ENCODE data around the gene LRRC40.
"Not testable (repeated sequence)": the region's sequence is repeated elsewhere in the genome, so short reads cannot be mapped to it uniquely, and the experiment has no call there.

LRRC40 gene

DNA sequence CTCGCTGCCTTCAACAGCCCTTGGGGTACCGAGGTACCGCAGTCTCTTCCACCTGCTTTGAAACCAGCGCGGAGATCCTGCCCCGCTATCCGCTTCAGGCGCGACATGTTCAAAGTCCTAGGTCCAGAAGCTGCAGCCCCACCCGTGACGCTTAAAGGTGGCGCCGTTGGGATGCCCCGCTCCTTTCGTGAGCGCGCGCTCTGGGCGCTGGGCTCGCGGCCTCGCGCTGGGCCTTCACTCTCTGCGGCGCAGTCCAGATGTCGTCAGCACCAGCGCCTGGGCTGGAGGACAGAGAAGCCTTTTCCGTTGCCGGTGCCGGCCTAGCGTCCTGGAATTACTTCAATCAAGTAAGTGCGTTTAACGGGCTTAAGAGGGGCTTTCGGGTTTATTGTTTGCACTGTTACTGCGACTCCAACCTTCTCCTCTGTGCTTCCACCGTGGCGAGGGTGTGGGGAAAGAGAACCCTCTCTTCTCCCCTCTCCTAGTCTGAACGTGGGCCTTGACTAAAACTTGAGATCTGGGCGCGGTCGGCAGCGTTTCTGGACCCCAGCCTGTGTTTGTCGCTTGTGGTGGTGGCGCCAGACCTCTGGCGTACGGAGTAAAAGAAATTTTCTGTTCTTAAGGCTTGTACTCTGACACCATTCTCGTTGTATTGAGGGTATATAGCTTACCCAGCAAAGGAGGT lies at the start of gene LRRC40:
Gene LRRC40, minus strand, starts transcription at position 146 of the 685 bp plus-strand sequence. Its CDS starts 39 bp downstream, at position 107.
- peak; percentile 79 for DNase-seq (ENCODE audit: low spot score)

DNA sequence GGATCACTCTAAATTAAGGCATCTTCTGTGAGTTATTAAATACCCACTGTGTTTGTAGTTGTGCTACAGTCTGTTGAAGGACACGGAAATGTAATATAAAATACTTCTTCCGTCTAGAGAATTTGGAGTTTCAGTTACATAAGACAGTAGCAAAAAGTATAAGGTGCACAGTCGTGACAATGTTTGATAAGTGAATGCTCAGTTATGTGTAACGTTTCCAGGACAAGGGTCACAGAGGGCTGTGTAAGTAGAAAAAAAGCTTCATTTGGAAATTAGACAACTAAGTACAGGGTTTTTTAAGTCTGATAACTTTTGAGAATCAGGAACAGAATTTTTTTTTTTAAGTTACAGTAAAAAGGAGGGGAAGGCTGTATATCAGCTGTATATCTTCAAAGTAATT lies 43.4 kb upstream of the LRRC40 start:
- no peak for DNase-seq (ENCODE audit: low spot score)

GRCh38 chr1:70247768-70248167 lies 42.4 kb upstream of the LRRC40 start:
- DNase-seq (ENCODE audit: low spot score), result no peak

DNA sequence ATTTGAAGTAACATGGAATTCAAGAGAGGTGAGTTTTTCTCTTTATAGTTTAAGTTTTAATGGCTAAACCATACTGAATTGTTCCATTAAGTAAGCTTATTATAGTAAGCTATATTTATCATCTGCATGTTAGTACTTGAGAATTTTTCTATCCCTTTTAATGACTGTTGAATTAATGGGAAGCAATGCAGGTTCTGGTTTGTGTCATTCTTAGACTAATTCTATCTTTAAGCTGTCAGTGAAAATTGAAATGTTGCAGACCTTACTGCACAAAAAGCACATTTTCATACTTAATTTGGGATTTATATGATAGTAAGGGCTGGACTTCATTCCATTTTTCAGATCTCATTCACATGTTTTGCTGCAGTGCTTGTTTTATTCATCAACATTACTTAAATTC lies 41.7 kb upstream of the LRRC40 start:
- DNase-seq (ENCODE audit: low spot score), result no peak

DNA sequence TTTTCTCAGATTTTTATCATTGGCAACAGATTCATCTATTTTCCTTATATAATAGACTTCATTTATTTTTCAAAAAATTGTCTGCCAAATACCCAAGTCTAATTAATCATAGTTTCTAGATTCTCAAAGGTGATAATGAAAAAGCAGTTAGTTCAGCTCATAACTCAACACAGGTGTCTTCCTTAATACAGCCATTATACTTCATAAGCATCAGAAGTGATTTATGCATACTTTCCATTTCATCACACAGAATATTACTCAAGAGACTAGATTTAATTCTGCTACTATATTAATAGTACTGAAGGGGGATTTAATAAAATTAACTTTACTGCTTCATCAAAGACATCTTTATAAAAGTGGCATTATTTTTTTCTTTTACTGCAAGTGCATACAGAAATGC lies 34.6 kb upstream of the LRRC40 start:
- no peak for DNase-seq (ENCODE audit: low spot score)

DNA sequence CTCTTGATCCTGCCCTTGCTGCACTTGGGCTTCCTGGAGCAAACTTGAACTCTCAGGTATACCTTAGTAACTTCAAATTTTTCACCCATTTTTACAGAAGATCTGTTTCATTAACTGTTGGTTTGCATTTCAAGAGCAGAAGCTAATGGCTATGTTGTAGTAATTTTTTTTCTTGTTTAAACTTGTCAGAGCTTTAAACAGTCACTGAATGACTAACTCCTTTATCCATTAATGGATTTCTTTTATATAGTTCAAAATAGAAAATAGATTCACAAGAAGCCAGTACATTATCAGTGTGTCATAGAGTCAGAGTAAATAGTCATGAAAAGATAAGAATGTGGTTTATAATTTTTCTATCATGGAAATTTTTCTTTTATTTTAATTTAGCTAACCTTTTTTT lies 29.4 kb upstream of the LRRC40 start:
- DNase-seq (ENCODE audit: low spot score), result no peak

- DNase-seq (ENCODE audit: low spot score), result no peak
Observed at GRCh38 chr1:70231475-70231874, 26.1 kb upstream of the LRRC40 start.

- DNase-seq (ENCODE audit: low spot score), result no peak
Observed at GRCh38 chr1:70228670-70229069, 23.3 kb upstream of the LRRC40 start.

DNA sequence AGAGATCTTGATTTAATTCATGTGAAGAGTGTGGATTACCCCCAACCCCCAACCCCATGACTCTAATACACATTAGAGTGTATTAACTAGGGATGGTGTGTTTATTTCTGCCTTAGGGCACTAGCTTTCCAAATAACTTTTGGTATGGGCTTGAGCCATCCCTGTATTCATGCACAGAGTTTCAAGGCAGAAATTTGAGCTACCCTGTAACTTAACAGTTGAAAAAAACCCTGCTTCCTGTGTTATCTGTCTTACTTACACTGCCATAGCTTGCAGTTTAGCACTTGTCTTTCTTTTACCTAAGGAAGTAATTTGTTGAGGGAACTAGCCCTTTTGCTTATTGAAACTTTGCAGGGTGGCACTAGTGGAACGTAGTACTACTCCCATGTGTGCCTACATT lies 22.1 kb upstream of the LRRC40 start:
- no peak for DNase-seq (ENCODE audit: low spot score)

GRCh38 chr1:70224954-70225353 lies 19.6 kb upstream of the LRRC40 start:
- DNase-seq (ENCODE audit: low spot score), result no peak

- DNase-seq (ENCODE audit: low spot score), result no peak
Observed at GRCh38 chr1:70222716-70223235, 17.4 kb upstream of the LRRC40 start.

- DNase-seq (ENCODE audit: low spot score), result peak; percentile 77
Observed at GRCh38 chr1:70221238-70222121, 16.1 kb upstream of the LRRC40 start, which contains the start of gene SRSF11. Gene SRSF11 (plus strand): TSS chr1:70221380. CDS start chr1:70221637, 257 bp downstream.

- no peak for DNase-seq (ENCODE audit: low spot score)
Observed at GRCh38 chr1:70220517-70221237, 15.3 kb upstream of the LRRC40 start.

GRCh38 chr1:70220015-70220414 lies 14.6 kb upstream of the LRRC40 start:
- no peak for DNase-seq (ENCODE audit: low spot score)

DNA sequence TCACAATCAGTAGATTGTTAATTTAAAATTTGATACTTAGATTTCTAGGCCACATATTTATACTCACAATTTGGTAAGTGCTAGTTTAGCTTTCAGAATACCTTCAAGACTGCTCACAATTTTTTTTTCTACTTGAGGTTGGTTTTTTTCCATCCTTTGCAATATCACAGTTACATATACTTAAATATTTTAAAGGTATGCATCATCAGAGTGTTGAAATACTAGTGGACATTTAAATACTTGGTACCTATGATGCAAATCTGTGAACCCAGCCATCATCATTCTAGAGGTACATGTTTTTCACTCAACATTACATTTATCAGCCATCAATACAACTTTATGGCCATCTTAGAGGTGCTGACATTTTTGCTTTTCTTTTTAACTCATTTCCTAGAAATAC lies 6.2 kb upstream of the LRRC40 start:
- no peak for DNase-seq (ENCODE audit: low spot score)

DNA sequence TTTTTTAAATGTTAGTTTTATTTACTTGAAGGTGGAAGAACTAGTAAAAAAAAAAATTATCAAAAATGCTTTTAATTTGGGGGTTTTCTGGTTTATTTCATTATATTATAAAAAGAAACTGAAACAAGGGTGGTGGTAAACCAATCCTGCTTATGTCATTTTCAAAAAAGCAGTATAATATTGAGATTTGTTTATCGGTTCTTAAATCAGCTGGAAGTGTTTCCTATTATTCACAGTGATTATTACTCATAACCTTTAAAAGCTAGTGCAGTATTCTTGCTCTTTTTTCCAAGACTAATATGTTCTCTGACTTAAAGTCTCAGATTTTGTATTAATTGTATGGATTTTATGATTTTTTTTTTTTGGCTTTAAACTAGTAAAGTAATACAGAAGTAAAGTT lies 5.4 kb upstream of the LRRC40 start:
- DNase-seq (ENCODE audit: low spot score), result no peak

DNA sequence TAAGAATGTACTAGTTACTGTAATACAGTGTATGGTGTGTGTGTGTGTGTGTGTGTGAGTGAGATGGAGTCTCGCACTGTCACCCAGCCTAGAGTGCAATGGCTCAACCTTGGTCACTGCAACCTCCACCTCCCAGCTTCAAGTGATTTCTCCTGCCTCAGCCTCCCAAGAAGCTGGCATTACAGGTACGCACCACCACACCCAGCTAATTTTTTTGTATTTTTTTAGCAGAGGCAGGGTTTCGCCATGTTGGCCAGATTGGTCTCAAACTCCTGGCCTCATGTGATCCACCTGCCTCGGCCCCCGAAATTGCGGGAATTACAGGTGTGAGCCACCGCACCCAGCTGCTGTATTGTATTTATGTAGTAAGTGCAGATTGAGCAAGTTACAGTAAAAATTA lies 2.9 kb upstream of the LRRC40 start:
- no peak for DNase-seq (ENCODE audit: low spot score)

GRCh38 chr1:70207492-70207891 lies 2.1 kb upstream of the LRRC40 start:
- DNase-seq (ENCODE audit: low spot score), result no peak

DNA sequence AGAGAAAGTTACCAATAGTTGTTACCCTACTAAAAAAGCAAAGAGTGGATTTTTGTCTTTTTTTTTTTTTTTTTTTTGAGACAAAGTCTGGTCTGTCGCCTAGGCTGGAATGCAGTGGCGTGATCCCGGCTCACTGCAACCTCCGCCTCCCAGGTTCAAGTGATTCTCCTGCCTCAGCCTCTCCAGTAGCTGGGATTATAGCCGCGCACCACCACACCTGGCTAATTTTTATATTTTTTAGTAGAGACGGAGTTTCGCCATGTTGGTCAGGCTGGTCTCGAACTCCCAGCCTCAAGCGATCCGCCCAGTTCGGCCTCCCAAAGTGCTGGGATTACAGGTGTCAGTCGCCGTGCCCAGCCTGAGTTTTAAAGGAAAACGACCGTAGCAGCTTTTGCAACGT lies 1.5 kb upstream of the LRRC40 start:
- DNase-seq (ENCODE audit: low spot score), result not testable (repeated sequence)

DNA sequence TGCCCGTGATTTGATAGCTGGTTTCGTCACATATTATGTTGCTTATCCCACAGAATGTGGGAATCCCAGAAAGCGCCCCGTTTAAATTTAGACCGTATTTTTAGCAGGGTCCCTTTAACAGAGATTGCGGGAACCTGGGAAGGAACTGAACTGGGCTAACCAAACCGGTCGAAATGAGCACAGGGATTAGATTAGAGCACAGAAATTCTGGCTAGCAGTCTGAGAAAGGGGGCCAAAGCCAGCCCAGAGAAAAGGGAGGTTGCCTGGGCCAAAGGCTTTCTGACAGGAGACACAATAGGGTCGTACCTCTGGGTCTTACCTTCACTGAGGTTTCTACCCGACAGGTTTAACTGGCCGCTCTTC lies 327 bp downstream of the LRRC40 start:
- DNase-seq (ENCODE audit: low spot score), result no peak

- no peak for DNase-seq (ENCODE audit: low spot score)
Observed at GRCh38 chr1:70204600-70204999, 779 bp downstream of the LRRC40 start.

DNA sequence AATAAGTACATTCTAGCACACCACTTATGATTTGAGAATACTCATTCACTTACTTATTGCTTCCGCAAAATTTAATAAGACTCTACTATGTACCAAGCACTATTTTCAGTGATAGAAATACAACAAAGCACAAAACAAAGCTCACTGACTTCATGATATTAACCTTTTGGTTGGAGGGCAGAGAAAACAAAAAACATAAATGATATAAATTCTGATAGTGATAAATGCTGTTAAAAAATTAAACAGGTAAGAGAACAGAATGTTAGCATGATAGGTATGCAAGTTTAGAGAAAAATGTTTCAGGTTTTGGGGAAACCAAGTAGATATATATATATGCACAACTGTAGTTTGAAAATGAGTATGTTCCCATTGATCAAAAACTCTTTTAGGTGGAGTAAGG lies 1.2 kb downstream of the LRRC40 start:
- DNase-seq (ENCODE audit: low spot score), result no peak
